SIG-M5 treated with dmso at 0.1 percent for 504 hours (cell line): Measurements from ENCODE around the gene TRIP10.

Source experiments
- DNase-seq: peaks from one replicate; lab custom pipeline; 2025; ENCODE audit not compliant: unreplicated experiment; lab: John Stamatoyannopoulos, UW

TRIP10 gene

DNA sequence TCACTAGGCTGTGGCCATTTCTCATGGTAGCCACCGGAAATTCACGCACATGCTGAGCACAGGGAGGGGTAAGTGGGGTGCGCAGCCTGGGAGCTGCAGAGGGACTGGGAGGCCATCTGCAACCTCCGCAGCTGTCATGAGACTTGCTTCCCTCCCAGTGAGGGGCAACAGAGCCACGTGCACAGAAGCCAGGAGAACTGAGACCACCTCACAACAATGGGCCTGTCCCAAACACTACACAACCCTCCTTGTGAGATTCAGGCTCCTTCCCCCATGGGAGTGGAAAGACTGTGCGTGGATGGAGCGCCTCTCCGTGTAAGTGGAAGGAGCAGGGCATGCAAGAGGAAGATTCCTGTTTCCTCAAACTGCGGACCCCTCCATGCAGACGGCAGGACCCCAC is 27.9 kb upstream of the TRIP10 start:
- no peak for DNase-seq

DNA sequence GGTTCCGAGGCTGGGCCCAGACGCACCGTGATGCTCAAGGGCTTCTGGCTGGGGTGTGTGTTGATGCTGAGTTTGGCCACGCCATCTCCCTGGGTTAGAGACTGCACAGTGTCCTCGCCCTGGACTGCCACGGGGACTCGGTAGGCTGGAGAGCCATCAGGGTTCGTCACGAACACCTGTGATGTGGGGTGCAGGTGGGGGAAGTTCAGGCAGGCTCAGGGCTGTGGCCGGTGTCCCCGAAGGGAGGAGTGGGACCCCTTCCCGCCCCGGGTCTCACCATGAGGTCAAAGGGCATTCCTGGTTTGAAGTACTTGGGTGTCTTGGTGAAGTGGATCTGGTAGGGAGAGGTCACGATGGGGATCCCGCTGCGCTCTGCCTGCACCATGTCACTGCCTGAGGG is 27.2 kb upstream of the TRIP10 start:
- no peak for DNase-seq

DNA sequence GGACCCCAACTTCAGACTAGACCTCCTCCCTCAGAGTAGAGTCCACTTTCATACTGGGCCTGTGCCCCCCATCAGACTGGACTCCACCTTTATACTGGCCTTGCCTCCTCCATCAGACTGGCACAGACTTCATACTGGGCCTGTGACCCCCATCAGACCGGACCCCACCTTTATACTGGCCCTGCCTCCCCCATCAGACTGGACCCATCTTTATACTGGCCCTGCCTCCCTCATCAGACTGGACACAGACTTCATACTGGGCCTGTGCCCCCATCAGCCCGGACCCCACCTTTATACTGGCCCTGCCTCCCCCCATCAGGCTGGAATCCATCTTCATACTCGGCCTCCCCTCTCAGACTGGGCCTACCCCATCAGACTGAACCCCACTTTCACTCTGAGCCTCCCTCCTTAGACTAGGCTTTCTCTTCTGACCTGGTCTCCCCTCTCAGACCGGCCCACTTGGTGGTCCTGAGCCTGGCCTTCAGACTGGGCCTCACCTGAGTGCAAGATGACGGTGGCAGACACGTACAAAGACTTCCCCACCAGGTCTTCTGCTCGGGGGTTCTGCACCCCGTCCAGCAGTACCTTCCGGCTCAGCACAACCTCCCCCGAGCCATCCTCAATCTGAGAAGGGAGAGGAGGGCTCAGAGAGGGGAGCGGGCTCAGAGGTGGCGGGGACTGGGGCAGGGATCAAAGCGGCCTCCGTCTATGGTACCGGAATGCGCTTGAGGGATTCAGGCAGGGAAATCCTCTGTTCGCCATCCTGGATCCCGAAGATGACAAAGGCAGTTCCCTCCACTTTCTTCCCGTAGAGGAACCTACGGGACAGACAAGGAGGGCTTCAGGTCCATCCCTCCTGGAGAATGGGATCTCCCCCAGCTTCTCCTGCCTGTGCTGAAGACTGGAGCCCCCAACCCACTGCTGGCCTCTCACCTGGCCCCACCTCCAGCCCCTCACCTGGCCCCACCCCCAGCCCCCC is 26.5 kb upstream of the TRIP10 start:
- no peak for DNase-seq

DNA sequence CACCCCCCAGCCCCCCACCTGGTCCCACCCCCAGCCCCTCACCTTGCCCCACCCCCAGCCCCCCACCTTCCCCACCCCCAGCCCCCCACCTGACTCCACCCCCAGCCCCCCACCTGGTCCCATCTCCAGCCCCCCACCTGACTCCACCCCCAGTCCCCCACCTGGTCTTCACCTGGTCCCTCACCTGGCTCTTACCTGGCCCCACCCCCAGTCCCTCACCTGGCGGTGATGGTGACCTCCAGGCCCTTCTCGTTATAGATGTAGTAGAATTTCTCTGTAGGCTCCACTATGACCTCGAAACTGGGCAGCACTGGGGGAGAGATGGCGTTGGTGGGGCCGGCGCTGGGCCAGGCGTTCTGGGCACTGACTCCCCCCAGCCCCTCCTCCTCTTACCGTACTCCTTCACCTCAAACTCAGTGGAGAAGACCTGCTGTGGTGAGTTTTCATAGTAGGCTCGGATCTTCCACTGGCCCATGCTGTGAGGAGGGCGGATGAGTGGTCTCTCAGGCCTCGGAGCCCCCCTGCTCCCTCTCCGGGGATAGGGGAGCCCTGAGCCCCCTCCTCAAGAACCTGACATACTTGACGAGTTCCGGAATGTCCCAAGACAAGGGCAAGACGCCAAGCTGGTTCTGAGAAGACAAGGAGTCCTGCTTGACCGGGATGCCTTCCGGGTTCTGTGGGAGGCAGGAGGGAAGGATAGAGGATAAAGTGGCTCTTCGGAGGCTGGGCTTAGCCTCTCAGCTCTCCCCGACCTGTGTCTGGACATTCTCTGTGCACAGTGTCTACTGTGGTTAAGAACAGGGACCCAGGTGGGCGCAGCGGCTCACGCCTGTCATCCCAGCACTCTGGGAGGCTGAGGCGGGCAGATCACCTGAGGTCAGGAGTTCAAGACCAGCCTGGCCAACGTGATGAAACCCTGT is 25.4 kb upstream of the TRIP10 start:
- DNase-seq = no peak

DNA sequence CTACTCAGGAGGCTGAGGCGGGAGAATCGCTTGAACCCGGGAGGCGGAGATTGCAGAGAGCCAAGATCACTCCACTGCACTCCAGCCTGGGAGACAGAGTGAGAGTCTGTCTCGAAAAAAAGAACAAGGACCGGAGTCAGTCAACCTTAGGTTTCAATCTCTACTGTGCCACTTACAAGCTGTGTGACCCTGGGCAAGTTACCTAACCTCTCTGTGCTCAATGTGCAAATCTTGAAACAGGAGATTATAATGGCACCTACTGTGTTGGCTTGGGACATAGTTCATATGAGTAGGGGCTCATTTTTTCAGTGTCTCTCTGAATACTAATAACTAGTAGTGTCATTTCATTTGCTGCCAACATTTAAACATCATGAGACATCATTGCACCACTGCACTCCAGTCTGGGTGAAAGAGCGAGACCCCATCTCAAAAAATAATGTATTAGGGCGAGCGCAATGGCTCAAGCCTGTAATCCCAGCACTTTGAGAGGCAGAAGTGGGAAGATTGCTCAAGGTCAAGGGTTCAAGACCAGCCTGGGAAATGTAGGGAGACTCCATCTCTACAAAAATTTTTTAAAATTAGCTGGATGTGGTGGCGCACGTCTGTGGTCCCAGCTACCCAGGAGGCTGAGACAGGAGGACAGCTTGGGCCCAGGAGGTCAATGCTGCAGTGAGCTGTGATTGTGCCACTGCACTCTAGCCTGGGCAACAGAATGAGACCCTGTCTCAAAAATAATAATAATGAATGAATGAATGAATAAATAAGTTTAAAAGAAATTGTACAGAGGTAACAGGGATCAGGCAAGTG is 24.5 kb upstream of the TRIP10 start:
- DNase-seq = no peak

DNA sequence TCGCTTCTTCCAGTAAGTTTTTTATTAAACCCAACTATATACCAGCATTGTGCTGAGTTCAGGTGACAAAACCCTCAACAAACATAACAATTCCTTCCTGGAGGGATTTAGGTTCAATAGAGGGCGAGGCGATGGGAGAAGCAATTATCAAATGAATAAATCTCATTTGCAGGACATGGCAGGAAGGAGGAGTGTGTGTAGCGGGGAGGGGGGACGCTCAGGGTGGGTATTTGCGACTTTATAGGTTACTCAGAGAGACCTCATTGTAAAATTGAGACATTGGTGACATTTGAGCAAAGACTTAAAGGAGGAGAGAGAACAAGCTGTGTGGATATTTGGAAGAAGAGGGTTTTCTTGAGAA is 22.9 kb upstream of the TRIP10 start:
- no peak for DNase-seq

DNA sequence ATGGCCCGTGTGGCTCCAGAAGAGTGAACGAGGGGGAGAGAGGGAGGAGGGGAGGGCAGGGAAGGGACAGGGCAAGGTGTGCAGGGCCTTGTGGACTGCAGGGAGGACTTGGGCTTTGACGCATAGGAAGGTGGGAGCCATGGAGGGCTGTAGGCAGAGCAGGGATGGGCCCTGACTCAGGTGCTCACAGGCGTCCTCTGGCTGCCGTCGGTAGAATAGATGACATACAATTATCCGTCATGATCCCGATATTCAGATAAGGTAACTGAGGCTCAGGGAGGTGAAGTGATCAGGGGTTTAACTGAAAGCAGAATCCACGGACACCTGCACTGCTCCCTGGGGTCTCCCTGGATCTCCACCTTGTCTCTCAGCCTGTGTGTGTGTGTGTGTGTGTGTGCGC is 22.4 kb upstream of the TRIP10 start:
- DNase-seq = no peak

DNA sequence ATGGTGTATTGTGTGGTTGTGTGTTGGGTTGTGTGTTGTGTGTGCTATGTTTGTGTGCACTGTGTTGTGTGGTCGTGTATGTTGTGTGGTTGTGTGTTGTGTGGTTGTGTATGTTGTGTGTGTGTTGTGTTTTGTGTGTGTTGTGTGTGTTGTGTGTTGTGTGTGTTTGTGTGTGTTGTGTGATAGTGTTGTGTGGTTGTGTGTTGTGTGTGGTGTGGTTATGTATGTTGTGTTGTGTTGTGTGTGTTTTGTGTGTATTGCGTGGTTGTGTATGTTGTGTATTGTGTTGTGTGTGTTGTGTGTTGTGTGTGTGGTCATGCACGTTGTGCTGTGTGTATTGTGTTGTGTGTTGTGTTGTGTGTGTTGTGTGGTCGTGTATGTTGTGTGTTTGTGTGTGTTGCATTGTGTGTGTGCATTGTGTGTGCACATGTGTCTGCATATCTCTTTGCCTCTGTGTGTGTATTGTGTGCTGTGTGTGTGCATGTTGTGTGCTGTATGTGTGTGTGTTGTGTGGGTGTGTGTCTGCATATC is 22.0 kb upstream of the TRIP10 start:
- no peak for DNase-seq

DNA sequence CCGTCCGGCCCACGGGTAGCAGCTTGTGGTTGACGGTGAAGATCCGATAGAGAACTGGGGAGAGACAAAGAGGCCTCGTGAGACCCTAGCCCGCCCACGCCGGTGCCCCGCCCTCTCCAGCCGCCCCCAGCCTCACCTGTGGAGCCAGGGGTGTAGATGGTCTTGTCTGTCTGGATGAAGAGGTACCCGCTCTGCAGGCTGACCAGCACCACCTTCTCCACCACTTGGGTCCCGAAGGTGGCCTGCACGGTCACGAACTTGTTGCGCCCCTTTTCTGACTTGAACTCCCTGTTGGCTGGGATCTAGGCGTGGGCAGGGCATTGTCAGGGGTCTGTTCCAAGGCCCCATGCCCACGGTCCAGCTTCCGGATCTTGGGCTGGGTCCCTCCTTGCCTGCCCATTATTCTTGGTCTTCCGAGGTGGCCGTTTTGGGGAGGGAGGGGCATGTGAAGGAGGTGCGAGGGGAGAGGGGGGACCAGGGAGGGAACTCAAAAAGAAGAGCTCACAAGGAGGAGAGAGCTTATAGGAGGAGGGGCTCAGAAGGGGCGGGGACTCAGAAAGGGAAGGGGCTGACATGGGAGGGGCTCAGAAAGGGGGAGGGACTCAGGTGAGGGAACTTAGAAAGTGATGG is 21.3 kb upstream of the TRIP10 start:
- DNase-seq = no peak

DNA sequence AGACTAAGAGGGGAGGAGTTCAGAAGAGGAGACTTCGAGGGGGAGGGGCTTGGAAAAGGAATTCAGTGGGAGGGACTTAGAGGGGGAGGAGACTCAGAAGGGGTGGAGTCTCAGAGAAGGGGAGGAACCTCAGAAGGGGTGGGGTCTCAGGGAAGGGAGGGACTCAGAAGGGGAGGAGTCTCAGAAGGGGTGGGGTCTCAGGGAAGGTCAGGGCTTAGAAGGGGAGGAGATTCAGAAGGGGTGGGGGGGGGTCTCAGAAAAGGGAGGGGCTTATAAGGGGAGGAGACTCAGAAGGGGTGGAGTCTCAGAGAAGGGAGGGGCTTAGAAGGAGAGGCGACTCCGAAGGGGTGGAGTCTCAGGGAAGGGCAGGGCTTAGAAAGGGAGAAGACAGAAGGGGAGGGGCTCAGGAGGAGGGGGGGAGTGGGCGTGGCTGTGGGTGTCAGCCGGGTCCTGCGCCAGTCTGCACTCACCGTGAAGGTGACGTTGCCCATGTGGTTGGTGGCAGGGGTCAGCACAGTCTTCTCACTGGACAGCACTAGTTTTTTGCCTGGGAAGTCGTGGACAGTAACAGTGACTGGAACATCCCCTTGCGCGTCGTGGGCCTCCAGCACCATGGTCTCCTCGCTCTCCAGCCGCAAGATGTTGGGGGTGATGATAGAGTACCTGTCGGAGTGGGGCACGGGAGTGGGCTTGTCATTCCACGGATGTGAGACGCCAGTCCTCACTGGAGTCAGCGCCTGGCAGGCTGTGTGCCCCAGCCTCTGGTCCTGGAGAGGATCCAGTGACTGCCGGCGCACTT is 20.5 kb upstream of the TRIP10 start:
- no peak for DNase-seq

DNA sequence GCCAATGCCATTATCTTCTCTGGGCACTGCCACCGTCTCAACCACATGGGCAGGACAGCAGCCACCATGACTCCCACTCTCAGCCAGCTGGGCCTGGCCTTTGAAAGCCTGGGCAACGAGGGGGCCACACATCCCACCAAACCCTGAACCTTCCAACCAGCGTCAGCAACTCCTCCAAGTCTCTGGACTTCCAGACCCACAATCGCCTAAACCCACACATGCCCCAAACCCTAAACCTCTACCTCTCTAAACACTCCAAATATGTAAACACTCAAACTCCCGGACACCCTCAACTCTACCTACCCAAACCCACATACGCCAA is 20.0 kb upstream of the TRIP10 start:
- no peak for DNase-seq

DNA sequence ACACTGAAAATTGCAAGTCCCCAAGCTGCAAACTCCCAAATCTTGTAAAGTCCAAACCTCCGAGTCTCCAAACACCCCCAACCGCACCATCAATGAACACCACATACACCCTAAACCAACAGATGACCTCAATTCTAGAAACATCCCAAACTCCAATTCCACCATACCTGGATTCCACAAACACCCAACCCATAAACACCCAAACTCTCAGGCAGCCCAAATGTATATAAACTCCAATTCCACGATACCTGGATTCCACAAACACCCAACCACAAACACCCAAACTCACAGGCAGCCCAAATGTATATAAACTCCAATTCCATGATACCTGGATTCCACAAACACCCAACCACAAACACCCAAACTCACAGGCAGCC is 19.5 kb upstream of the TRIP10 start:
- no peak for DNase-seq

DNA sequence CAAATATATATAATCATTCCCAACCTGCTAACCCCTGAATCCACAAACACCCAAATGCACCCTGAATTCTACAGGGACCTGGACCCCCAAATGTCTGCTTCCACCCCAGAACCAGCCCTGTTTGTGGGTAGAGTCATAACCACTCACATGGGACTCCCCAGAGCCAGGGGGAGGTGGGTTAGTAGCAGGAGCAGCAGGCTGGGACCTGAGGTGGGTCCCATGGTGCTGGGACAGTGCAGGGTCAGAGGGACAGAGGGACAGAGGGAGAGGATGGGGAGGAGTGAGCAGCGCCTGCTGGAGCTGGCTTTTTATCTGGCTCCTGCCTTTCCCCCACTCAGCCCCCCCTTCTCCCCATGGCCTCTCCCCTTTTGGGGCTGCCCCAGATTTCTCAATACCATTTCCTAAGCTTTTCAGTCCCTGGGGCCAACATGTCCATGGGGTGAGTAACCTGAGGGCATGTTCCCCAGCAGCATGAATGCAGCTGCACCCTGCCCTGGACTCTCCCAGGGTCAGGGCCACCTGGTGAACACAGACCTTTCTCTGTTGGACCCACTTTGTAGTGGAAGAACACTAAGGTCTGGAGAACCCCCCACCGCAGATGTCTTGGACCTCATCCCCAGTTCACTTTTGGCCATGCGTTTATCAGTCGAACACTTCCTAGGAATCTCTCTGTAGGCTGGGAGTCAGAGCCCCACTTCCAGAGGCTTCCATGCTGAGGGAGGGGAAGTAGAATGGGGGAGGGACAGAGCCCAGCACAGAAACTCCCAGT is 18.9 kb upstream of the TRIP10 start, which contains the start of gene C3:
Gene C3 (minus strand): TSS at position 282 of the 769 bp plus-strand sequence. CDS start 61 bp downstream, at position 221.
- peak; percentile 39 for DNase-seq

DNA sequence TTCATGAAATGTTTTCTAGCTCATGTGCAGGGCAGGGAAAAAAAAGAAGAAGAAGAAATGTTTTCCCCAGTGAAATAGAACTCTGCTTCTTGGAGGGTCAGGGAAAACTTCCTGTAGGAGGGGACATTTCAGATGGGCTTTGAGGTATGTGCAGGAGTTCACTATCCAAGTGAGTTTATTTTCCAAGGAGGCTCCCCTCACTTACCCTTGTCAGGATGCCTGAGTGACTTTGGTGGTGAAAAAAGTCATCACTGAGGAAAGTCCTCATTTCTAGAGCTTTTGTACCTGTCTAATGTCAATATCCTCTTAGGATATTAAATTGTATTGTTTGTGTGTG is 18.4 kb upstream of the TRIP10 start:
- DNase-seq = no peak

DNA sequence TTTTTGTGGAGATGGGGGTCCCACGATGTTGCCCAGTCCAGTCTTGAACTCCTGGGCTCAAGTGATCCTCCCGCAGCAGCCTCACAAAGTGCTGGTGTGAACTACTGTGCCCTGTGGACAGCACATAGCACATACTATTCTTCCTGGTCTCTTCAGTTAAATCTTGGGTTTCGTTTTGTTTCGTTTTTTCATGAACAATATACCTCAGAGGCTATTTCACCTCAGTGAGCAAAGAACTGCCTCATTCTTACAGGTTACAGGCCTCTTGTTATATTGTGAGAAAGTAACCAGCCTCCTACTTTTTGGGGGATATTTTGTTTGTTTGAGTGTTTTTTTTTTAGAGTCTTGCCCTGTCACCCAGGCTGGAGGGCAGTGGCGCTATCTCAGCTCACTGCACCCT is 17.7 kb upstream of the TRIP10 start:
- DNase-seq = no peak

DNA sequence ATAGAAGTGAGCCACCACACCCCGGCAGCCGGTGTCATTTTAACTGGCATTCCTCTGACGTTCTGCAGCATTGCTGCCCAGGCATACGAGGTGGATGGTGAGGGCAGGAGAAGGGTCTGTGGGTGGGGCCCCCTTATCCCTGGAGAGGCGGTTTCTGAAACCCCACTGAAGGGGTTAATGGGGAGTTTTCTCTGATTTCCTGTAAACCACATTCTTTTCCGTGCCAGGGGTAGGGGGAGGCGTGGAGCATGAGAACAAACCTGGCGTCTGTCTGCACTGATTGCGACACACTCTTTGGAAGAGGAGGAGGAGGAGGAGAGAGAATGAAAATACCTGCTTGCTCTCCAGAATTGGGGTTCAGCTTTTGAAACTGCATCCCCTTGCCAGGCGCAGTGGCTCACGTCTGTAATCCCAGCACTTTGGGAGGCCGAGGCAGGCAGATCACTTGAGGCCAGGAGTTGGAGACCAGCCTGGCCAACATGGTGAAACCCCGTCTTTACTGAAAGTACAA is 16.3 kb upstream of the TRIP10 start:
- no peak for DNase-seq

DNA sequence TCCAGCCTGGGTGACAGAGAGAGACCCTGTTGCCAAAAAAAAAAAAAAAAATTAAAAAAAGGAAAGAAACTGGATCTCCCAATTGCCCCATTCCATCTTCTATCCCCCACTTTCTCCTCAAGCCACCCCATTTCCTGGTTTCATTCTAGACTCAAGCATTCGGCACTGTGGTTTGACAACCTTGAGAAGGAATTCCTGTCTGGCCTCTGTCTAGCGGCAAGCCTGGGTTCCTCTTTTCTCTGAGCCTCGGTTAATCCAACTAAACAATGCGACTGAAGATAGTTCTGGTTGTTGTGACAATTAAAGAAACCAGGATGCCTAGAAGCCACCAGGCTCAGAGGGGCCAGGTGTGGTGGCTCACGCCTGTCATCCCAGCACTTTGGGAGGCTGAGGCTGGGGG is 15.7 kb upstream of the TRIP10 start:
- peak; percentile 69 for DNase-seq

DNA sequence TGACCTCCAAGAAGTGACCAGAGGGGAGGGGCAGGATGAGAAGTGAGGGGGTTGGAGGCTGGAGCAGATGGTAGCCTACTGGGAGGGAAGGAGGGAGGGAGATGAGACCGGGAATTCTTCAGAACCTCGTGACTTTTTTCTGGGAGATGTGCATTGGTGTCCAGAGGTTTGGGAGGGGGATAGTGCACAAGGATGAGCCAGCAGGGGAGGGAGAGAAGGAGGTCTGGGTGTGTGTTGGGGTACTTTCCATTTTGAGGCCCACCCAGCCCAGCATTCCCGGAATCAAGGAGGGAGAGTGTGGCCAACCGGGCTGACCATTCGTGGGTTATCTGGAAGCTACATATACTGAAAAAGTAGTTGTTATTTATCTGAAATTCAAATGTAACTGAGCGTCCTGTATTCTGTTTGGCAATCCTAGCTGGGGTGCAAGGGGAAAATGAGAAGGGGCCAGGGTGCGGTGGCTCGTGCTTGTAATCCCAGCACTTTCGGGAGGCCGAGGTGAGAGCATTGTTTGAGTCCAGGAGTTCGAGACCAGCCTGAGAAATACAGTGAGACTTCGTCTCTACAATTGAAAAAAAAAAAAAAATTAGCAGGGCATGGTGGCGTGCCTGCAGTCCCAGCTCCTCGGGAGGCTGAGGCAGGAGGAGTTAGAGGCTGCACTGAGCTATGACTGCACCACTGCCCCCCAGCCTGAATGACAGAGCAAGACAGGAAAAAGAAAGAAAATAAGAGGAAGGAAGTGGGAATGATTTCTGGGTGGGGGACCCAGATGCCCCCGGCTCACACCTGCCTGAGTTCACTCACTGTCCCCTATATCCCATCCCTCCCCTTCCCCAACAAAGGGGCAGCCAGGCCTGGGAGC is 14.6 kb upstream of the TRIP10 start:
- no peak for DNase-seq
